NCI-H2029 treated with DMSO at 0.1 percent for 48 hours (cell line): ENCODE data around the gene BPTF.
A peak's percentile ranks its signal among the peaks of the same experiment; 100 is the strongest.
"Not testable (repeated sequence)": the region's sequence is repeated elsewhere in the genome, so short reads cannot be mapped to it uniquely, and the experiment has no call there.

Experiments used
- DNase-seq: peaks from one replicate; lab custom pipeline; 2025; lab: John Stamatoyannopoulos, UW

Gene BPTF

DNA sequence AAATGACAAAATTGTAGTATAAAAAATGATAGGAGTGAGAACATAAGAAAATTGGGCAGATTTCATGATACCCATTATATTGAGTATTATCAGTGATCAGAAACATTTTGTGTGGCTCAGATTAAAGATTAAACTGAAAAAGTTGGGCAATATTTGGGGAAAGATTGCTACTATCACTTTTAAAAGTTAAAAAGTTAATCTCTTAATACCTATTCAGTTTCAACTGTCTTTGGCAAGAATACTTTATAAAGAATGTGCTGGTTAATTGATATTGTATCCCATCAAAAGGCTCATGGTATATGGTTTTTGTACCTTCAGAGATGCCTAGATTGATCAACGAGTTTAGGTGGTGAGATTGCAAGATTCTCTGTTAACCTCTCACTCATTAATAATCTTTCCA lies 55.8 kb downstream of the BPTF start:
- no peak for DNase-seq

DNA sequence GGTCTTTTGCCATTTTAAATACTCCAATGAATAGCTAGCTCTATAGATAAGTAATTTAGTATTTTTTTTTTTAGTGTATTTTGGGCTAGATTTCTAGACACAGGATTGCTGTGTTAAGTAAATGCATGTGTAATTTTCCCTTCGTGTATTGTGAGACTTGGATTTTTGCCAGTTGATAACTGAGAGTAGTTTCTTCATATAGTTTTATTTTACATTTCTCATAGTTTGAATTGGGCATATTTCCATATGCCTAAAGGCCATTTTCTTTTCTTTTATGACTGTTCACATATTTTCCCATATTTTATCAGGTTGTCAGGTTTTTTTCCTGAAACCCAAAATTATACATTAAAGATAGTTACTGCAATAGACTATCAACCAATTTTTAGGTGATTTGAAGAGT lies 59.4 kb downstream of the BPTF start:
- no peak for DNase-seq

DNA sequence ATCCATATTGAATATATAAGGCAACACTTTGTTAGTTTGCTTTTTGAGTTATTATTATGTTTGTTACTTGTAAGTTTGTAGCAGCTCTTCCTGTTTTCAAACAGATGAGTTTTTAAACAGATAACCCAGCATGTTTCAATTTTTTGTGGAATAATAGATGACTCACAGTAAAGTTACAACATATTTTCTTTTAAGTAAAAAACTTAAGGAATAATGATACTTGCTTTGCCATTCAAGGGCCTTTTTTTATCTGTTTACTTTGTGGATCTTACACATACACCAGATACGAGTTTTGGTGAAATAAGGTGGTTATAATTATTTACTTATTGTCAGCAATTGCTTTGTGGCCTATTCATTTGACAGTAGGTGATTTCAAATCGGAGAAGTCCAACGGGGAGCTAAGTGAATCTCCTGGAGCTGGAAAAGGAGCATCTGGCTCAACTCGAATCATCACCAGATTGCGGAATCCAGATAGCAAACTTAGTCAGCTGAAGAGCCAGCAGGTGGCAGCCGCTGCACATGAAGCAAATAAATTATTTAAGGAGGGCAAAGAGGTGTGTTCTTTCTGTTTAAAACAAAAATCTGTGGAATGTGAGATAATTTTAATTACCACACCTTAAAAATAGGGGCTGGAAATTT lies 66.3 kb downstream of the BPTF start:
- DNase-seq, result no peak

DNA sequence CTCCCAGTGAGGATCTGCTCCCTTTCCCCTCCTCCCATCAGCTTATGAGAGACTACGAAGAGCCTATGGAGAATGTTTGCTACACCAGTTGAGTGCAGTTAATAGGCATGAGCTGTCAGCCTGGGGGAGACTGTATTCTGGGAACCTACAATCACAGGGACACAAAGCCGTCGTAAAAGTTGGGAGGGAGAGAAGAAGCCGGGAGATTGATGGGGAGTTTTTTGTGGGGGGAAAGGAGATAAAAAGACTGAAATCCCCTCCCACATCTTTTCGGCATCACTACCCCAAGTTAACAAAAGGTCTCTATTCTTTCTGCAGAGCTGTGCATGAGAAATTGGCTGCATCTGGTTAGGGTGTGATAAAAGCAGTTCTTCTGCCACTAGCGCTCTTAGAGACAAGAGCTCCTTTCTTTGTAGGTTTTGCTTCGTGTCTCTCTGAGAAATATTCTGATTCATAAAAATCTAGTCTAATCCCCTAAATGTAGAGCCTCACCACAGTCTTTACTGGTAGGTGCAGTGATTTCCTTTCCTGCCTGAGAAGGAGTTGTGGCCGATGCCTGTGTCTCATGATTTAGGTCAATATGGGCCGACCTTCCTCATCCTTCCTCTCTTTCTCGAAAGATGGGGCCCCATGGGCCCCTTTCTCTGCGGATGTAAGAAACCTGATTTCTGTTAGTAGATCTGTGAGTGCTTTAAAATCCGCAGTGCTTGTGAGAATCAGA lies 77.4 kb downstream of the BPTF start:
- no peak for DNase-seq

DNA sequence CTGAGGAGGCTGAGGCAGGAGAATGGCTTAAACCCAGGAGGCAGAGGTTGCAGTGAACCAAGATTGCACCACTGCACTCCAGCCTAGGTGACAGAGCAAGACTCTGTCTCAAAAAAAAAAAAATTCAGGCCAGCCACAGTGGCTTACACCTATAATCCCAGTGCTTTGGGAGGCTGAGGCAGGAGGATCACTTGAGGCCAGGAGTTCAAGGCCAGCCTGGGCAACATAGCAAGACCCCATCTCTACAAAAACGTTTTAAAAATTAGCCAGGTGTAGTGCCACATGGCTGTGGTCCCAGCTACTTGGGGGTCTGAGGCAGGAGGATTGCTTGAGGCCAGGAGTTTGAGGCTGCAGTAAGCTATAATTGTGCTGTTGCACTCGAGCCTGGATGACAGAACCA lies 80.0 kb downstream of the BPTF start:
- not testable (repeated sequence) for DNase-seq

DNA sequence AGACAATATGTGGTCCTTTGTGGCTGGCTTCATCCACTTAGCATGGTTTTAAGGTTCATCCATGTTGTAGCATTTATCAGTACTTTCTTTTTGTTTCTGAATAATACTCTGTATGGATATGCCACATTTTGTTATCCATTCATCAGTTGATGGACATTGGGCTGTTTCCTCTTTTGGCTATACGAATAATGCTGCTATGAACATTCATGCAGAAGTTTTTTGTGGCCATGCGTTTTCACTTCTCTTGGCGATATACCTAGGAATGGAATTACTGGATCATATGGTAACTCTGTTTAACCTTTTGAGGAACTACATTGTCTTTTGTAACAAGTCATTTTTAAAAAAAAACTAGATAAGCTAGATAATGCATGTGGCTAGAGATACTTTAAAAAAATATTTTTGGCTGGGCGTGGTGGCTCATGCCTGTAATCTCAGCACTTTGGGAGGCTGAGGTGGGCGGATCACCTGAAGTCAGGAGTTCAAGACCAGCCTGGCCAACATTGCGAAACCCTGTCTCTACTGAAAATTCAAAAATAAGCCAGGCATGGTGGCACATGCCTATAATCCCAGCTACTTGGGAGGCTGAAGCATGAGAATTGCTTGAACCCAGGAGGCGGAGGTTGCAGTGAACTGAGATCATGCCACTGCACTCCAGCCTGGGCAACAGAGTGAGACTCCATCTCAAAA lies 85.0 kb downstream of the BPTF start:
- DNase-seq, result not testable (repeated sequence)

DNA sequence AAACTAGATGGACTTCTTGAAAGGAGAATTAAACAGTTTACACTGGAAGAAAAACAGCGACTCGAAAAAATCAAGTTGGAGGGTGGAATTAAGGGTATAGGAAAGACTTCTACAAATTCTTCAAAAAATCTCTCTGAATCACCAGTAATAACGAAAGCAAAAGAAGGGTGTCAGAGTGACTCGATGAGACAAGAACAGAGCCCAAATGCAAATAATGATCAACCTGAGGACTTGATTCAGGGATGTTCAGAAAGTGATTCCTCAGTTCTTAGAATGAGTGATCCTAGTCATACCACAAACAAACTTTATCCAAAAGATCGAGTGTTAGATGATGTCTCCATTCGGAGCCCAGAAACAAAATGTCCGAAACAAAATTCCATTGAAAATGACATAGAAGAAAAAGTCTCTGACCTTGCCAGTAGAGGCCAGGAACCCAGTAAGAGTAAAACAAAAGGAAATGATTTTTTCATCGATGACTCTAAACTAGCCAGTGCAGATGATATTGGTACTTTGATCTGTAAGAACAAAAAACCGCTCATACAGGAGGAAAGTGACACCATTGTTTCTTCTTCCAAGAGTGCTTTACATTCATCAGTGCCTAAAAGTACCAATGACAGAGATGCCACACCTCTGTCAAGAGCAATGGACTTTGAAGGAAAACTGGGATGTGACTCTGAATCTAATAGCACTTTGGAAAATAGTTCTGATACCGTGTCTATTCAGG lies 85.9 kb downstream of the BPTF start:
- DNase-seq, result no peak

DNA sequence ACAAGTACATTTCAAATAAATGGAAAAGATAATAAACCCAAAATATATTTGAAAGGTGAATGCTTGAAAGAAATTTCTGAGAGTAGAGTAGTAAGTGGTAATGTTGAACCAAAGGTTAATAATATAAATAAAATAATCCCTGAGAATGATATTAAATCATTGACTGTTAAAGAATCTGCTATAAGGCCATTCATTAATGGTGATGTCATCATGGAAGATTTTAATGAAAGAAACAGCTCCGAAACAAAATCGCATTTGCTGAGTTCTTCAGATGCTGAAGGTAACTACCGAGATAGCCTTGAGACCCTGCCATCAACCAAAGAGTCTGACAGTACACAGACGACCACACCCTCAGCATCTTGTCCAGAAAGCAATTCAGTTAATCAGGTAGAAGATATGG lies 86.8 kb downstream of the BPTF start:
- DNase-seq, result no peak

DNA sequence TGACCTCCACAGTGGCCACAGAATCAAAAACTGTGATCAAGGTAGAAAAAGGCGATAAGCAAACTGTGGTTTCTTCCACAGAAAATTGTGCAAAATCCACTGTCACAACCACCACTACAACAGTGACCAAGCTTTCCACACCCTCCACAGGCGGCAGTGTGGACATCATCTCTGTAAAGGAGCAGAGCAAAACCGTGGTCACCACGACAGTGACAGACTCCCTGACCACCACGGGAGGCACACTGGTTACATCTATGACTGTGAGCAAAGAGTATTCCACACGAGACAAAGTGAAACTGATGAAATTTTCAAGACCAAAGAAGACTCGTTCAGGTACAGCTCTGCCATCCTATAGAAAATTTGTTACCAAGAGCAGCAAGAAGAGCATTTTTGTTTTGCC lies 87.4 kb downstream of the BPTF start:
- no peak for DNase-seq

DNA sequence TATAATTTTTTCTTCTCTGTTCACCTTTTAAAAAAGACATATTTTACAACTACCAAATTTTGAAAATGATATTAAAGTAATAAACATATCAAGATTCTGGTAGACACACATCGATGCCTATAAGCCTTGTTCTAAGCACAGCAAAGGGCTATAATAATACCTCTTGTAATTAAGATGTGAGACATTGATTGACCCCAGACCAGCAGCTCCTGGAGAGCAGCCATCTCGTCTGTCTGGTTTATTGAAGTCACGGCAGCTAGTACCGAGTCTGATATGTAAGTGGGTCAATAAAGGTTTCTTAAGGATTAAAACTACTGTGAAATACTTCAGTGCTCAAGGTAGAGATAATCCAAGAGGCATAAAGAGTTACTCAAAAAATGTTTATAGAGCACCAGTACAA lies 94.9 kb downstream of the BPTF start:
- DNase-seq, result no peak

DNA sequence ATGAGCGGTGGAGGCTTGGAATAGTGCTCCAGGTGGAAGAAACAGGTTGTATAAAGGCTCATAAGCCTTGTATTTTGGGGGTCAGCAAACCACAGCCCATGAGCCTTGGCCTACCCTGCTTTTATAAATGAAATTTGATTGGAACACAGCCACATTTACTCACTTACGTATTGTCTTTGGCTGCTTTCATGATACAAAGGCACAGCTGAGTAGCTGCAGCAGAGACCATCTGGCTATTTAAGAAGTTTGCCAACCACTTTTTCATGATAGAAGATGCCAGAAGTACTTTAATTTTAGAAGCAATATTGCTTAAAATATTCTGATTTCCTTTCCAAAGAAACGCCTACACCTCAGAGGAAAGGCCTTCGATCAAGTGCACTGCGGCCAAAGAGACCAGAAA lies 97.2 kb downstream of the BPTF start:
- DNase-seq, result no peak

DNA sequence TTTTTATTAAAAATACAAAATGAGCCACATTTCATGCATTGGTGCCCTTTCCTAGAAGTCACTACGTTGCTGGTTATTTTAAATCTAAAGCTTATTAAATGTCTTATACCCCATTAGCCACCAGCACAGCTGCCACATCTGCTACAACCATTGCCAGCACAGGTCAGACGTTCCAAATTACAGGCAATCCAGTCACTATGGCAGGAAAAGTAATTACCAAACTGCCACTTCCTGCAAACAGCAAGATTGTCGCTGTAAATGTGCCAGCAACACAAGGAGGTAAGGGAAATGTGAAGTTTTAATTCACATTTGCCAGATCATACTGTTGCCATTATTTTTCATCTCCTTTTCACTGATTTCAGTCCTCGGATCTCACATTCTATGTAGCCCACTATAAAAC lies 103.5 kb downstream of the BPTF start:
- DNase-seq, result not testable (repeated sequence)

DNA sequence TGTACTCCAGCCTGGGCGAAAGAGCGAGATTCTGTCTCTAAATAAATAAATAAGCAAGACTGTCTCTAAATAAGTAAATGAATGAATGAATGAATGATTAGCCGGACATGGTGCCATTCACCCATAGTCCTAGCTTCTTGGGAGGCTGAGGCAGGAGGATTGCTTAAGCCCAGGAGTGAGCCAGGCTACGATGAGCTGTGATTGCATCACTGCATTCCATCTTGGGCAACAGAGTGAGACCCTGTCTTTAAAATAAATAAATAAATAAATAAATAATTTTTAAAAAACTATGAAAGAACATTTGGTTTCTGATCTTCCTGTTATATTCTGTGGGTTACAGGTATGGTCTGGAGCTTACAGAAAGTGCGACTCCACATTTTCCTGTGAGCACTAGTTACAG lies 105.9 kb downstream of the BPTF start:
- no peak for DNase-seq

DNA sequence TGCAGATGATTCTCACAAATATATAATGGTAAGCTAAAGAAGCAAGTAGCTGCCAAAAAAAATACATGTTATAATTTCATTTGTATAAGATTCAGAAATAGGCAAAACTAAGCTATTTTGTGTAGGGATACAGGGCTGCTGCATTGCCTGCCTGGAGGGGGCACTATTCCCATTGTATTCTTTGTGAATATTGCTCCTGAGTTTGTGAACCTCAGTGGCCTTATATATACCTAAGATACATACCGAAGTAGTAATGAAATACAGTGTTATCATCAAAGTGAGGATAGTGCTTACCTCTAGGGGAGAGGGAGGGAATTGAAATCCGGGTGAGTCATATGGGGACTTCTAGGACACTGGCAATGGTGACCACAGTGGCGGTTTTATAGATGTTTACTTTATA lies 117.5 kb downstream of the BPTF start:
- no peak for DNase-seq

DNA sequence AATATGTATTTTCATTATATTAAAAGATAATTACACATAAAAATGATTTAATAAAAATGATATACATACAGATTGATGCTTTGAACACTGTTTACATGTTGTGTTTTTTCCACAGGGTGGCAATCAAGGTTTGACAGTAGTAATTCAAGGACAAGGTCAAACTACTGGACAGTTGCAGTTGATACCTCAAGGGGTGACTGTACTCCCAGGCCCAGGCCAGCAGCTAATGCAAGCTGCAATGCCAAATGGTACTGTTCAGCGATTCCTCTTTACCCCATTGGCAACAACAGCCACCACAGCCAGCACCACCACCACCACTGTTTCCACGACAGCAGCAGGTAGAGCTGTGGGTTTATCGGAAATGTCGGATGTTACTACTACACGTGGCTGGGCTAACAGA lies 118.7 kb downstream of the BPTF start:
- no peak for DNase-seq

DNA sequence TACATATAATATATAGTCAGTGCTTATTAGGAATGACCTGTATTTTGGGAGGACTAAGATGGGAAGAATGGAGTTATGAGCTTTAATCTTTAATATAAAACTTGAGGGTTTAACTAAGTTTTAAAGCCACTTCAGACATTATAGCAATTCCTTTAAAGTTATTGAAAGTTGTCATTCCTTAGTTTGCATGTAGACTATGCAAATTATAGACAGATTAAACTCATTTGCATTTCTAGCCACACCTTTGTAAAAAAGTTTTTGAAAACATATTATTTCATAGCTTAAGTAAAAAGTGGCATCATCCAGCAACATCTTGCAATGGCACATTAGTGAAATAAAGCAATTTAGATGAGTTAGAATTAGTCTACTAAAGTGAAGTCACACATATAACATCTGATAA lies 121.2 kb downstream of the BPTF start:
- no peak for DNase-seq

DNA sequence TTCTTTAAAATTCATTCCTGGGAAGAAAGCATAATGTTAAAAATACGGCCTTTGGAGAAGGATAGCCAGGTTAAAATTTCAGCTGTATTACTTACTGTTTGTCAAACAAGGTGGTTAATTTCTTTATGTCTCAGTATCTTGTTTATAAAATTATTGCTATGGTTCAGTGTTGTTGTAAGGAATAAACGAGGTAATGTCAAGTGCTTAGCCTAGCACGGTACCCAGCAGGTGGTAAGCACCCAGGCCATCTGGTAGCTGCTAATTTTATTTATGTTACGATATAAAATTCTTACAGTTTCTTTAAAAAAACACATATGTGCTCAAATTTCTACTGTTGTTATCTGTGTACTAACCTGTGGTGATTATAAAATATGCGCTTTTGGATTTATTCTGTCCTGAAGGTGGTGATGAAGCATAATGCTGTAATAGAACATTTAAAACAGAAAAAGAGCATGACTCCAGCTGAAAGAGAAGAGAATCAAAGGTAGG lies 122.1 kb downstream of the BPTF start:
- no peak for DNase-seq

DNA sequence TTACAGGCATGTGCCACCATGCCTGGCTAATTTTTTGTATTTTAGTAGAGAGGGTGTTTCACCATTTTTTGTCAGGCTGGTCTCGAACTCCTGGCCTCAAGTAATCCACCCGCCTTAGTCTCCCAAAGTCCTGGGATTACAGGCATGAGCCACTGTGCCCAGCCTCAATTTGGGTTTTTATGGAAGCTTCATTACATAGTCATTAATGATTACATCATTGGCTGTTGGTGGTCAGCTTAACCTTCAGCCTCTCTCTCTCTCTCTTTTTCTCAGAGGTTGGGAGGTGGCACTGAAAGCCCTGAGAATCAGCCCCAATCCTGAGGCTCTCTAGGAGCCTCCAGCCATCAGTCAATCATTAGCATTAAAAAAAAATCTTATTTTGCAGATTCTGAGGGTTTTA lies 125.6 kb downstream of the BPTF start:
- no peak for DNase-seq

DNA sequence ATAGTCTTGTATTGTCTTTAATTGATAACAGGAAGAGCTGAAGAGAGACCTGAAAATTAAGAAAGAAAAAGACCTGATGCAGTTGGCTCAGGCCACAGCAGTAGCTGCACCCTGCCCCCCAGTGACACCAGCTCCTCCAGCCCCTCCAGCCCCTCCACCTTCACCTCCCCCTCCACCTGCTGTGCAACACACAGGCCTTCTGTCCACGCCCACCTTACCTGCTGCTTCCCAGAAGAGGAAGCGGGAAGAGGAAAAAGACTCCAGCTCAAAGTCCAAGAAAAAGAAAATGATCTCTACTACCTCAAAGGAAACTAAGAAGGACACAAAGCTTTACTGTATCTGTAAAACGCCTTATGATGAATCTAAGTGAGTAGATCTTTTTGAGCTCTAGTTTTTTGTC lies 134.2 kb downstream of the BPTF start:
- no peak for DNase-seq

DNA sequence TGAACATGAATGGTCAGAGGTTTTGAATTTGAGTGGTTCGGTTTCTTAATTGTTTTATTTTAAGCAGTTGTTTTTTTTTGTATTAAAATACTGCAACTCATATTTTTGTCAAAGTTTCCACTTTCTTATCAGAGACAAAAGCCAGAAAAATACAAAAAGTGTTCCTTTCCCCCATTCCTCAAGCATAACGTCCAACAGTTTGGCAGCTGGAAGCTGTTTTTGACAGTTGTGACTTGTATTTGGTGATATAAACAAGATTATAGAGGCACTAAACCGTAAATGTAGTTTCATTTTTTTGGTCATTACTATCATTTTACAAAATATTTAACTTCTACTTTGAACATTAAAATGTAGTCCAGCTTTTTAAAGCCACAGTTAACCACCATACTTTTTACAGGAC lies 135.0 kb downstream of the BPTF start:
- not testable (repeated sequence) for DNase-seq

DNA sequence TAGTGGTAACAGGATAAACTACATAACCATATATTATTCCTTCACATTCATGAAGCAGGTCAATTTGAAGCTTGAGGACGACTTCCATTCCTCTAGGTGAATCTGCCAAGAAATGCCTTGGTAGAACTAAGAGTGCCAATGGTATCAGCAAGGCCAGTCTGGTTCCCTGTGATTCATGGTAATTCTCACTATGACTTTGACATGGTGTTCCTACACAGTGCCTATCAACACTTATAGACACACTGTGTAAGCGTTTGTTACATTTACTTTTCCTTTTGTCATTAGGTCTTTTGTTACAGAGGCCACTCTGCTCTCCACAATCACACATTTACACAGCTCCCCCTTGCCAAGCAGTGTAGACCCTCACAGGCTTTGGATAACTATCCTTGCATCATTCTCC lies 136.9 kb downstream of the BPTF start:
- not testable (repeated sequence) for DNase-seq

DNA sequence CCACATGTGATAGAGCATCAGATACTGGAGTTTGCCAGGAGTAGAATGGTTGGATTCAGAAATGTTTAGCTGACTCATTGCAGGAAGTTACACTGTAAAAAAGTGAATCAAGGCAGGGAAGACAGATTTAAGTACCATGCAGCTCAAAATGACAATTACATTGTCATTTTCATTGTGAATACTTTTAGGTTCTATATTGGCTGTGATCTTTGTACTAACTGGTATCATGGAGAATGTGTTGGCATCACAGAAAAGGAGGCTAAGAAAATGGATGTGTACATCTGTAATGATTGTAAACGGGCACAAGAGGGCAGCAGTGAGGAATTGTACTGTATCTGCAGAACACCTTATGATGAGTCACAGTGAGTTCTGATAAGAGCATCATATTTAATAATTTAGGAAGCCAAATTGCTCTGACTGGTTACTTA lies 137.9 kb downstream of the BPTF start:
- DNase-seq, result peak; percentile 43

DNA sequence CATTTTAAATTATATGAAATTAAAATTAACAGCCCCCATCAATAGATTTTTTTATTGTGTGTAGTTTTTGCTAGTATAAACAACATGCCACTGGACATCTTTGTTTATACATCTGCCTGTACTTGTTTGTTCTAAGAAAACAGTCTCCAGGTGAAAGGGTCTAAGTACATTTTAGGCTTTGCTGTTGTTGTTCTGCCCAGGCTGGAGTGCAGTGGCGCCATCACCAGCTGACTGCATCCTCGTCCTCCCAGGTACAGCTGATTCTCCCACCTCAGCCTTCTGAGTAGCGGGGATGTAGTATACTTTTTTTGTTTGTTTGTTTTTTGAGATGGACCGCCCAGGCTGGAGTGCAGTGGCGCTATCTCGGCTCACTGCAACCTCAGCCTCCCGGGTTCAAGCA lies 145.5 kb downstream of the BPTF start:
- DNase-seq, result no peak
